AG04449 (cell line): Measurements from ENCODE around the gene GEMIN4.

Experiments
- CTCF ChIA-PET: fragments of 350-600 bp; formaldehyde crosslinking; extraction: SDS; loops from one replicate; lab custom pipeline; 2021; ENCODE audit warnings: antibody characterized with exemption; lab: Yijun Ruan, JAX
- POLR2A ChIA-PET: fragments of 400-600, 350-600 bp; formaldehyde crosslinking; extraction: SDS; loops from one replicate; lab custom pipeline; 2020; ENCODE audit warnings: antibody characterized with exemption, inconsistent platforms; lab: Yijun Ruan, JAX
- DNase-seq: peaks from one replicate; pipeline ENCODE4 v3.0.0-alpha.2; 2010; ENCODE audit warnings: low read depth, low spot score
- H3K4me3 ChIP-seq: 2 replicates; pipeline ENCODE4 v1.5.1; 2011; ENCODE audit warnings: low read depth, mild to moderate bottlenecking, control low read depth, low read length
- TF ChIP-seq, protein P1 (sequence below): IDR thresholded peaks from one replicate; pipeline ENCODE4 v1.5.1; 2011; ENCODE audit warnings: mild to moderate bottlenecking, moderate library complexity, low read length, control low read depth, inconsistent platforms; ENCODE audit not compliant: insufficient read depth; ENCODE audit errors: missing control alignments

Gene GEMIN4

DNA sequence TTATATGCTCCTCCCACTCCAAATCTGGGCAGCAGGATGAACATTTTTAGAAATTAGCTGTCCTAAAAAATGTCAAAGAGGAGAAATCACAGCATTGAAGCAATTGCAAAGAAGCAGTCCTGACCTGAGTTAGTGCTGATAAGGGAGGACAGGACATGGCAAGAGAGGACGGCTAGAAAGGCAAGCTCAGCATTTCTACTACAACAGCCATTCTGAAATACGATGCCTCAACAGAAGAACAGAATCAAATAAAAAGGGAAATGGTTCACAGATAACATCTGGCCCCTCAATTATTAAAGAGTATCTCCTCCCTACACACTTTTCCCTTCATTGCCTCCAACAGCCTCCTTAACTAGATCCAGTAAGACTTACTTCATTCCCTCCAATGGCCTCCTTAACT is 55.7 kb downstream of the GEMIN4 start:
- TF ChIP-seq, protein P1, sequence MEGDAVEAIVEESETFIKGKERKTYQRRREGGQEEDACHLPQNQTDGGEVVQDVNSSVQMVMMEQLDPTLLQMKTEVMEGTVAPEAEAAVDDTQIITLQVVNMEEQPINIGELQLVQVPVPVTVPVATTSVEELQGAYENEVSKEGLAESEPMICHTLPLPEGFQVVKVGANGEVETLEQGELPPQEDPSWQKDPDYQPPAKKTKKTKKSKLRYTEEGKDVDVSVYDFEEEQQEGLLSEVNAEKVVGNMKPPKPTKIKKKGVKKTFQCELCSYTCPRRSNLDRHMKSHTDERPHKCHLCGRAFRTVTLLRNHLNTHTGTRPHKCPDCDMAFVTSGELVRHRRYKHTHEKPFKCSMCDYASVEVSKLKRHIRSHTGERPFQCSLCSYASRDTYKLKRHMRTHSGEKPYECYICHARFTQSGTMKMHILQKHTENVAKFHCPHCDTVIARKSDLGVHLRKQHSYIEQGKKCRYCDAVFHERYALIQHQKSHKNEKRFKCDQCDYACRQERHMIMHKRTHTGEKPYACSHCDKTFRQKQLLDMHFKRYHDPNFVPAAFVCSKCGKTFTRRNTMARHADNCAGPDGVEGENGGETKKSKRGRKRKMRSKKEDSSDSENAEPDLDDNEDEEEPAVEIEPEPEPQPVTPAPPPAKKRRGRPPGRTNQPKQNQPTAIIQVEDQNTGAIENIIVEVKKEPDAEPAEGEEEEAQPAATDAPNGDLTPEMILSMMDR, result no peak
- POLR2A ChIA-PET, result no interaction called here
- no peak overlapping the region for H3K4me3 ChIP-seq
- no peak for DNase-seq
- CTCF ChIA-PET, result interaction anchor here (1.1 to 16.5 kb wide), 3 partner anchors 8 to 285 kb away, joined by 3 to 533 read pairs (median 4); a partner anchor contains a TSS
